LNCAP (cell line): ENCODE results near the gene GPR55.

Experiments
- TF ChIP-seq, protein P1 (sequence below): fragments of 450-650 bp; IDR thresholded peaks from 2 replicates; pipeline ENCODE4 v1.5.1; 2017; ENCODE audit warnings: mild to moderate bottlenecking

GPR55 gene

DNA sequence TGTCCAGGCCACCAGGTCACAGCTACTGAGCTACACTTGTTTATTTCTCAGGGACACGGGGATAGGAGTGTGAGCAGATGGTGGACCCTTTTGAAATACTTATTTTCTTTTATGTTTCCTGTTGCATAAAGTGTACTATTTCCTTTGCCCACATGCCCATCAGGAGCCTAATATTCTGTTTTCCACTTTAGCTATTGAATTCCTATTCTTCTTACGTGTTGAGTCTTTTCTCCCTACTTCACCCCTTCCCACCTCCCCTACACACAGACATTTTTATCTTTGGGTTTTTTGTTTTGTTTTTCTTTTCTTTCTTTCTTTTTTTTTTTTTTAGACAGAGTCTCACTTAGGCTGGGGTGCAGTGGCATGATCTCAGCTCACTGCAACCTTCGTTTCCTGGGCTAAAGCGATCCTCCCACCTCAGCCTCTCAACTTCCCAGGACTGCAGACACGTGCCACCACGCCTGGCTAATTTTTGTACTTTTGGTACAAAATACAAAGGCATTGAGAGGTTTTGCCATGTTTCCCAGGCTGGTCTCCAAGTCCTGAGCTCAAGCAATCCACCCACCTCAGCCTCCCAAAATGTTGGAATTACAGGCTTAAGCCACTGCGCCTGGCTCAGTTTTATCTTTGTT, 5.2 kb upstream of the GPR55 start:
- TF ChIP-seq, protein P1, sequence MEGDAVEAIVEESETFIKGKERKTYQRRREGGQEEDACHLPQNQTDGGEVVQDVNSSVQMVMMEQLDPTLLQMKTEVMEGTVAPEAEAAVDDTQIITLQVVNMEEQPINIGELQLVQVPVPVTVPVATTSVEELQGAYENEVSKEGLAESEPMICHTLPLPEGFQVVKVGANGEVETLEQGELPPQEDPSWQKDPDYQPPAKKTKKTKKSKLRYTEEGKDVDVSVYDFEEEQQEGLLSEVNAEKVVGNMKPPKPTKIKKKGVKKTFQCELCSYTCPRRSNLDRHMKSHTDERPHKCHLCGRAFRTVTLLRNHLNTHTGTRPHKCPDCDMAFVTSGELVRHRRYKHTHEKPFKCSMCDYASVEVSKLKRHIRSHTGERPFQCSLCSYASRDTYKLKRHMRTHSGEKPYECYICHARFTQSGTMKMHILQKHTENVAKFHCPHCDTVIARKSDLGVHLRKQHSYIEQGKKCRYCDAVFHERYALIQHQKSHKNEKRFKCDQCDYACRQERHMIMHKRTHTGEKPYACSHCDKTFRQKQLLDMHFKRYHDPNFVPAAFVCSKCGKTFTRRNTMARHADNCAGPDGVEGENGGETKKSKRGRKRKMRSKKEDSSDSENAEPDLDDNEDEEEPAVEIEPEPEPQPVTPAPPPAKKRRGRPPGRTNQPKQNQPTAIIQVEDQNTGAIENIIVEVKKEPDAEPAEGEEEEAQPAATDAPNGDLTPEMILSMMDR, result no peak

DNA sequence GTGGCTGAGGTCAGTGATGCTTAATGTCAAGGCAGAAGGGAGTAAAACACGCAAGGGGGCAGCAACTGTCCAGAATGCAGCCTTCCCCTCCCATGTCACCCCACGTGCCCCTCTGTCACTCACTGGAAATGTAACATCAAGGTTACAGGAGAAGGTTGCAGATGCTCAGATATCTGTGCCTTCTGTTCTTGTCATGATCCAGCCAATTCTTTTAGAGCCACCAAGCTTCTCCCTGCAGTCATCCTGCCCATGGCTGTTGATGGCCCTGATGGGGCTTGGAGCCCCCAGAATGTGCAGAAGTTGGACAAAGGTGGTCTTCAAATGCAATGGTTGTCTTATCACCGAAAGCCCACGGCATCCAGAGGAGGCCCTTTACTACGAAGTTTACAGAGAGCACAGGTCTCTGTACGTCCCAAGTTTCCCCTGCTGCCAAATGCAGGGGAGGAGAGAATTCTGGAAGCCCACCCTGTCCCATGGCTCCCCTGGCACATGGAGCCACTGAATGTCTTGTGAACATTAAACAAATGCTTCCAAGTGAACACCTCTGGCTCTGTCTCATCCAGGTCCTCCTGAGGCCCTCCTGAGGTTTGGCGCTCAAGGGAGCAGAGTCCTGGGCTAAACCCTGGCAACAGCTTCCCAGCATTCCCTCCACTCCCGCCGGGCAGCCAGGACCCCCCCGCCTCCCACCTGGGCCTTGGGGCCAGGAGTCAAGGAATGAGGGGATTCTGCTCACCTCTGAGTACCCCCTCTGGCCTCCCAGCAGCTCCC, 4.5 kb upstream of the GPR55 start:
- TF ChIP-seq, protein P1, result no peak

DNA sequence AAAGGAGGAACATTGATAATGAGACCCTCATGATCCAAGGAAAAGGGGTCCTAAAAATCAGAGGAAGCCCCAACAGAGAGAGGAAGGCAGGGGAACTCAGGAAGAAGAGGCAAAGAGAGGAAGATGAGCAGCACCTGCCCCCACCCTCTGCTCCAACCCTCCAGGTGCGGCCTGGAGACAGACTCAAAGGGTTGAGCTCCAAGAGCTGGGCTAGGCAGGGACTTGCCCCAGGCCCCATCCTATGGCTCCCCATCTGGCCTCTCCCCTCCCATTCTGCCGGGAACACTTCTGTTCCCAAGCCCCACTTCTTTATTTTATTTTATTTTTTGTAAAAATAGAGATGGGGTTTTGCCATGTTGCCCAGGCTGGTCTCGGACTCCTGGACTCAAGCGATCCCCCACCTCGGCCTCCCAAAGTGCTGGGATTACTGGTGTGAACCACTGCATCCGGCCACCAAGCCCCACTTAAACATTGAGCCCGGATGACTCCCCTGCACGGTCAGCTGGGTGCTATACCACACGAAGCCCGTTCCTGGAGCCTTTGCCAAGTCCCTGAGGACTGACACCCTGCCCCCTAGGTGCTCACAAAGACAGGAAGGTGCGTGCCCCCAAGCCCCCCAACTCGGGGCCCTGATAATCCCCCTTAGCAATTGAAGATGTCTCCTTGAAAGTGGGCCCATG, 3.8 kb upstream of the GPR55 start:
- TF ChIP-seq, protein P1, result no peak

DNA sequence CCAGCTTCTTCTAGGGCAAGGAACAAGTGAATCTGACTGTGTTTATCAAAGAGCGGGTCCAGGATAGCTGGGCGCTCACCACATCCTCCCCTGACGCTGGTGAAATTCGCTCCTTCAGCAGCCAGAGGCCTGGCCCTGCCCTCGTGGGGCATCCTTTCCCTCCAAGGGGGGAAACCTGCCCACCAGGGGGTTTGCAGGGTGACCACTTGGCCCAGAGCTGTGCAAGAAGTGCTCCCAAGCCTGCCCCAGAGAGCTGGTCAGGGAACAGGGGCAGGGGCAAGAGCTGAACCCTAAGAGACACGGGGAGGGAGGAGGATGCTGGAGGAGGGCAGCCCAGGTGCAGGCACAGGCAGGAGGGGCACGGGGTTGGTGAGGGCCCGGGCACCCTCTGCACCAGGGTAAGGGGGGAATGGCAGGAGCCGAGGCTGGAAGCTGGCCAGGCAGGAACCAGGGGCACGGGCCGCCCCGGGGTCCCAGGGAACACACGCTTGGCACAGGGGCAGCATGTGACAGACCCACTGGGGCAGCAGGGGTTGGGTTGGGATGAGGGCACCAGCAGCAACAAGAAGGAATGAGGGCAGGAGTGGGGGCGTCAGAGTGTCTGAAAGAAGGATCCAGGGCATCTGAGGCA, 2.8 kb upstream of the GPR55 start:
- TF ChIP-seq, protein P1, result no peak

DNA sequence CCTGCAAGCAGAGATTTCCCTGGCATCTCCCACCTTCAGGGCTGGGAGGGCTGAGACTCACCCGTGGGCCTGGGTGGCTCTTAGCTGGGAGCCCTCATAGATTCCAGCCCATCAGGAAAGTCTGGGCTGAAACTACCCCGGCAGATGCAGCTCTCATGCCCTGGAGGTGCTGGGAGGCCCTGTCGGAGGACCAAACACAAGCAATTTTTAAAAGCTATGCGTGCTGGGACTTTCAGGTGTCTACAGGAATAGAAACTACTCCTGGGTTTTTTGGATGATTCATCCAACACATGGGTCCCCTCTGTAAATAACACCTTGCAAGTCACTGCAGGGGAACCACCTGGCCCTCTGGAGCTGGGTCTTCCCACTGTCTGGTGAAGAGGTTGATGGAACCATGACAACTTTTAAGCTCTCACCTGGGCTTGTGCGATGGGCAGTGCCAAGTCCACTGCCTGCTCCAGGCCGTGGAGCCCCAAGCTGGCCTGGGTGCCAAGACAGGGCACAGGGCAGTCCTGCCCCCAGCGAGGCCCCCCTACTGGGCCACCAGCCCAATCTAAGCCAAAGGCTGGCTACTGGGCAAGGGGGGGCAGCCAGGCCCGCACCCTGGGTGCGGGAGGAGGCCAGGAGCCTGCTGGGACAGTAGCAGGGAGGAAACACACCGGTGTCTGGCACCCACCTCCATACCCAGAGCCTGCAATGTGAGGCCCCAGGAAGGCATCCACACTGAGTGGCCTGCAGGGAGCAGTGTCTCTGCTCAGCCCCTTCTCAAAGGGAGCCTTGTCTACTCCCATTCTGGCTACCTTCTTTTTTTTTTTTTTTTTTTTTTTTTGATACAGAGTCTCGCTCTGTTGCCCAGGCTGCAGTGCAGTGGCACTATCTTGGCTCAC, 1.1 kb upstream of the GPR55 start:
- TF ChIP-seq, protein P1, result no peak

DNA sequence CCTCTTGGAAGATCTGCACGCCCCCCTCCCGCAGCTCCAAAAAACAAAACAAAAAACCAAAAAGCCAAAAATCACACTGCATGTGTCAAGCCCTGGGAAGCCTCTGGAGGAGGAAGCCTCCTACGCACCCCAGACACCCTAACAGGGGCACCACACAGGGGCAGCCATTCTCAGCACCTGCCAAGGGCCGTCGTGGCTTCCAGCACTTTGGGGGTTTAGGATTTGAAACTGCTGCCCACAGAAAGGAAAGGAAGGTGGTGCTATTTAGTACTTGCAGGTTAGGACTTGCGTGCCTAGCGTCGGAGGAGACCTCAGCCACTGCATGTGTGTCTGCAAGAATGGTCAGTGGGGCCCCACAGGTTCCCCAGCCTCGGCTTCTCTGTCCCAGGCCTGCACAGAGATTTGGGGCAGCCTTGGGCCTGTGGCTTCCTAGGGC, 419 bp upstream of the GPR55 start:
- TF ChIP-seq, protein P1, result no peak

DNA sequence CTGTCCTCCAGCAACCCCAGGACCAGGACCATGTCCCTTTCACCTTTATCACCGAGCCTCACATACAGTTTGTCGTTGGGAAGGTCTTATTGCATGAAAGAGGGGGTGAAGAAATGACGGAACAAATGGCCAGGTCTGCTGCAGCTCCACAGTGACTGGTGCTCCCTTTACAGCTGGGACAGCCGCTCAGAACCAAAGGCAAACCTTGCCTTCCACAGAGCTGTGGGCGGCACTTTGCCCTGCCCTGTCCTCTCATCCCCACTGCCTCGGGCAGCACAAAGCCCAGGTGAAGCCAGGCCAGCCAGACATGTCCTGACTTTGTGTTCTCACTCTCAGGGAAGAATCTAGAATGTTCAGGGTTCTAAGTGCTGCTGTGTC, 961 bp downstream of the GPR55 start:
- TF ChIP-seq, protein P1, result no peak
